Measurements from ENCODE around the gene OGFOD2.

The OGFOD2 gene

DNA sequence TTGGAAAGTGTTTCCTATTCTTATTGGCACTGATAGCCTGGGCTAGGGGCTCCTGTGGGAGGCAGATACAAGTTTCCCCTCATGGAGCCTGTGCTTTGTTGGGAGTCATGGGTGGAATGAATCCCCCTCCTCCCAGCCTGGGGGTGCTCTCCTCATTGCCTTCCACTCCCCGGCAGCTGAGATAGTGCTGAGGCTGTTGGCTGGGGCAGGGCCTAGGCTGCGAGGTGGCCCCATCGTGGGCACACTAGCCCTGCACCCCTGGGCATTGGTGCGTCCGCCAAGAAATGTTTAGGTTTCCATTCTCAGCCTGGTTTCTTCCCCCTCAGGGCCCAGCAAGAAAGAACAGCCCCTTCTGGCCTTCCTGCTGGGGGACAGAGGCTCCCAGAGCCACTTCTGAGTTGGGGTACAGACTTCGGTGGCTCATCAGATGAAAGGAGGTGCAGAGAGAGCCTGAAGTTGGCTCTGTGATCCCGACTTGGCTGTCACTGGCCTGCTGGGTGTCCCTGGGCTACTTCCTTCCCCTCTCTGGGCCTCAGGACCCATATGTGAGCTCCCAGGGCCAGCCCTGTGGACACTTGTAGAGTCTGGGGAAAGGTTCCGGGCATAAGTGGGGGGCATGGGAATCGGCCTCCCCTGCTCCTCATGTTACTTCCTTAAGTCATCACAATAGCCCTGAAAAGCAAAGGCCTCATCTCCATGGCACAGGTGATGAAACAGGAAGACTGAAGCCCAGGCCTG, 2.8 kb downstream of the OGFOD2 start:
- no peaks in the 10 kb centered on the region; the same call in 1 of the 2 replicates for H3K36me3 ChIP-seq (ENCODE audit: control insufficient read depth, insufficient read depth, low read length)
- WGBS (ENCODE audit: insufficient coverage, insufficient read length), result no CpG with 5 or more reads among the region's 9 CpGs
- no peak overlapping the region for H3K4me3 ChIP-seq (ENCODE audit: low read length)
- H3K27me3 ChIP-seq (ENCODE audit: control insufficient read depth, insufficient read depth, low read length), result no peaks in the 10 kb centered on the region
- no peak for DNase-seq (ENCODE audit: low read depth, low spot score)
- H3K4me1 ChIP-seq (ENCODE audit: control insufficient read depth, insufficient read depth, low read length), result peaks cover 1% of the 10 kb centered on the region; the same call in 1 of the 2 replicates
- H3K27ac ChIP-seq (ENCODE audit: low read length), result no peak overlapping the region
- no peaks in the 10 kb centered on the region for H3K9me3 ChIP-seq (ENCODE audit: control insufficient read depth, insufficient read depth, low read length)

DNA sequence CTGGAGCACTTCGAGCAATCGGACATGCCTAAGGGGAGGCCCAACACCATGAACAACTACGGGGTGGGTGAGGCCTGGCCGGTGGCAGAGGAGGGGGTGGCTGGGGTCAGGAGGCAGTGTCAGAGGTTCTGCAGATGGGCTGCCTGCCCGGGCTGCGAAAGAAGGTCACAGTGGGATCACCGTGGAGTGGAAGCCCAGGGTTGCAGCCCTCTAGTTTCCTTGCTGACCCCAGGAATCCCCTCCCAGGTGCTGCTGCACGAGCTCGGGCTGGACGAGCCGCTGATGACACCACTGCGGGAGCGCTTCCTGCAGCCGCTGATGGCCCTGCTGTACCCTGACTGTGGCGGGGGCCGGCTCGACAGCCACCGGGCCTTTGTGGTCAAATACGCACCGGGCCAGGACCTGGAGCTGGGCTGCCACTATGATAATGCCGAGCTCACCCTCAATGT, 3.5 kb downstream of the OGFOD2 start:
- no CpG with 5 or more reads among the region's 21 CpGs for WGBS (ENCODE audit: insufficient coverage, insufficient read length)
- Histone ChIP-seq H3K27ac (ENCODE audit: low read length) (no peak overlapping the region), H3K4me3 (ENCODE audit: low read length) (no peak overlapping the region), H3K4me1 (ENCODE audit: control insufficient read depth, insufficient read depth, low read length) (peaks cover 2% of the 10 kb centered on the region; the same call in 1 of the 2 replicates), H3K27me3 (ENCODE audit: control insufficient read depth, insufficient read depth, low read length) (no peaks in the 10 kb centered on the region), H3K9me3 (ENCODE audit: control insufficient read depth, insufficient read depth, low read length) (no peaks in the 10 kb centered on the region), H3K36me3 (ENCODE audit: control insufficient read depth, insufficient read depth, low read length) (peaks cover 5% of the 10 kb centered on the region)
- no peak for DNase-seq (ENCODE audit: low read depth, low spot score)

DNA sequence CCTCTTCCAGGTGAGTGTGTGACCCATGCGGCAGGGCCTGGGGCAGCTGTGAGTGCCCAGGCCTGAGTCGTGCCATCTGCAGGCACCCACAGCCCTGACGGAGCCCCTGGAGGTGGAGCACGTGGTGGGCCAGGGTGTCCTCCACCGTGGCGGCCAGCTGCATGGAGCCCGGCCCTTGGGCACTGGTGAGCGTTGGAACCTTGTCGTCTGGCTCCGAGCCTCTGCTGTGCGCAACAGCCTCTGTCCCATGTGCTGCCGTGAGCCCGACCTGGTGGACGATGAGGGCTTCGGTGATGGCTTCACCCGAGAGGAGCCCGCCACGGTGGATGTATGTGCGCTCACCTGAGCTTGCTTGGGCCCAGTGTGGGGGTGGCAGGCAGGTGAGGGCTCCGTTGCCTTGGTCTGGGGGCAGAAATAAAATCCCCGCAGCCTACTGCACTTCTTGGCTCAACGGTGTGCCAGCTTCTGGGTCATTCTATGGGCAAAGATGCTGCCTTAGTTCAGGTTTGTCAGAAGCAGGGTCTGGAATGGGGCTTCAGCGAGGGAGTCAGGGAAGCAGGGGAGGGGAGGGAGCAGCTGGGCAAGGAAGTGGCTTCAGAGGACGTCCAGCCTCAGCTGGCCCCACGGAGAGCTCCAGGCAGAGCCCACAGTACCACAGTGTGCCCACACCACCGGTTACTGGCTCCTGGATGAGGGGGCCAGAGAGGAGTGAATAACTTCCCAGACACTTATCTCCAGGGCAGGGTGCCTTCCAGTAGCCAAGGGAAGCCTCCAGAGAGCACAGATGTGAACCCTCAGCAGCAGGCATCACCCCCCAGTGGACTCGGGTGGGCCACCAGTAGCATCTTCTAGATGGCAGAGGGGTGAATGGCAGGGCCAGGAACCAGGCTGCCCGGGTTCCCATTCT, 4.2 kb downstream of the OGFOD2 start:
- no peak overlapping the region for H3K27ac ChIP-seq (ENCODE audit: low read length)
- no peak for DNase-seq (ENCODE audit: low read depth, low spot score)
- peaks cover 2% of the 10 kb centered on the region; the same call in 1 of the 2 replicates for H3K4me1 ChIP-seq (ENCODE audit: control insufficient read depth, insufficient read depth, low read length)
- H3K9me3 ChIP-seq (ENCODE audit: control insufficient read depth, insufficient read depth, low read length), result no peaks in the 10 kb centered on the region
- H3K36me3 ChIP-seq (ENCODE audit: control insufficient read depth, insufficient read depth, low read length), result peaks cover 5% of the 10 kb centered on the region
- peak overlapping the region; percentile 83; the same call in 1 of the 2 replicates for H3K4me3 ChIP-seq (ENCODE audit: low read length)
- H3K27me3 ChIP-seq (ENCODE audit: control insufficient read depth, insufficient read depth, low read length), result no peaks in the 10 kb centered on the region
- whole genome bisulfite sequencing (ENCODE audit: insufficient coverage, insufficient read length), result no CpG with 5 or more reads among the region's 28 CpGs

DNA sequence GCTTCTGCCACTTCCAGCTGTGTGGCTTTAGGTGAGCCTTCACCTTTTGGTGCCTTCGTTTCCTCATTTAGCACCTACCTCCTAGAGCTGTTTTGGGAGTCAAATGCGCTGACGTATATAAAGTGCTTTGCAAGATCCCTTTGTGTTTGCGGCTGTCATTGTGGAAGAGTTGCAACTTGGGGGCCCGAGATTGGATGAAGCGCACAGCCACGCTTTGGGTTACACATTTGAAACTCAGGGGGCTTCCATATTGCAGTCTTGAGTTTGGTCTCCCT, 4.8 kb downstream of the OGFOD2 start:
- H3K9me3 ChIP-seq (ENCODE audit: control insufficient read depth, insufficient read depth, low read length), result no peaks in the 10 kb centered on the region
- peaks cover 5% of the 10 kb centered on the region for H3K36me3 ChIP-seq (ENCODE audit: control insufficient read depth, insufficient read depth, low read length)
- peaks cover 2% of the 10 kb centered on the region; the same call in 1 of the 2 replicates for H3K4me1 ChIP-seq (ENCODE audit: control insufficient read depth, insufficient read depth, low read length)

DNA sequence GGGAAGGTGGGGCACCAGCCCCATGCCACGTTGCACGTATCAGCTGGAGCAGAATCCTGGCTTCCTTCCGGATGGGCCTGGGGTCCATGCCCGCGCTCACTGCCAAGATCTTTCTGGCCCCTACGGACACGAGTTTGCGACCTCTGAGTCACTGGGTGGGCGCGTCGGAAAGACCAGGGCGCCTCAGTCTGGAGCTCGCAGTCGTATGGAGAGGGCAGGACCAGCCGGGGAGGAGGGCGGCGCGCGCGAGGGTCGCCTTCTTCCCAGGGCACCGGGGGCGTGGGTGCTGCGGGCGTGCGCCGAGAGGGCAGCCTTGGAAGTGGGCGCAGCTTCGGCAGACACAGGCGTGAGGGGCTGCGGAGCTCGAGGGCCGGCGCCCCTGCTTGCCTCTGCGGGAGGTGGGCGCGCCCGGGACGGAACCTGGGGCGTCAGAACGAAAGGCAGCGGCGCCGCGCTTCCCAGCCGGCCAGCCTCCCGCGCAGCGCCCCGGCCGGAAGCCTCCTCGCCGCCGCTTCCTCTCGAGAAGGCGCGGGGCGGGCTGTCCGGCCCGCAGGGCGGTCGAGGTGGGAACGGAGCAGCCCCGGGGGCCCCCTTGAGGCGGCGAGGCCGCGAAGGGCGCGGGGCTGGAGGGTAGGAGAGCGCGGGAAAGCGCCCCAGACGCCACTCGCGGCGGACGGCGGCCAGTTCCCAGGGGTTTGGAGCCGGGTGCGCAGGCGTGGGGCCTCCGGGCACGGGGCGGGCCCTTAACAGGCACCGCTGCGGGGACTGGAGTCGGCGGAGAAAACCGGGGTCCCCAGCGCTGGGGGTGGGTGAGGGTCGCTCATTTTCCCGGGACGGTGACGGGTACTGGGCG, 5.4 kb downstream of the OGFOD2 start, which contains the start of gene ARL6IP4:
Gene ARL6IP4, plus strand, starts transcription at position 499 of the 853 bp plus-strand sequence. CDS start 459 bp downstream, outside the sequence.
- Histone ChIP-seq H3K9me3 (ENCODE audit: control insufficient read depth, insufficient read depth, low read length) (no peaks in the 10 kb centered on the region), H3K4me1 (ENCODE audit: control insufficient read depth, insufficient read depth, low read length) (peaks cover 2% of the 10 kb centered on the region; the same call in 1 of the 2 replicates), H3K36me3 (ENCODE audit: control insufficient read depth, insufficient read depth, low read length) (peaks cover 5% of the 10 kb centered on the region), H3K4me3 (ENCODE audit: low read length) (peak within 1 kb of the TSS; percentile 83), H3K27ac (ENCODE audit: low read length) (no peak within 1 kb of the TSS), H3K27me3 (ENCODE audit: control insufficient read depth, insufficient read depth, low read length) (no peaks in the 10 kb centered on the region)
- no peak for DNase-seq (ENCODE audit: low read depth, low spot score)
- no CpG with 5 or more reads among the region's 96 CpGs for WGBS (ENCODE audit: insufficient coverage, insufficient read length)

More for the DNA sequence above, 4.8 kb downstream of the OGFOD2 start:
- H3K4me3 ChIP-seq (ENCODE audit: low read length), result peak overlapping the region; percentile 83; the same call in 1 of the 2 replicates
- DNase-seq (ENCODE audit: low read depth, low spot score), result no peak
- H3K27me3 ChIP-seq (ENCODE audit: control insufficient read depth, insufficient read depth, low read length), result no peaks in the 10 kb centered on the region
- no CpG with 5 or more reads among the region's 7 CpGs for WGBS (ENCODE audit: insufficient coverage, insufficient read length)
- H3K27ac ChIP-seq (ENCODE audit: low read length), result no peak overlapping the region

DNA sequence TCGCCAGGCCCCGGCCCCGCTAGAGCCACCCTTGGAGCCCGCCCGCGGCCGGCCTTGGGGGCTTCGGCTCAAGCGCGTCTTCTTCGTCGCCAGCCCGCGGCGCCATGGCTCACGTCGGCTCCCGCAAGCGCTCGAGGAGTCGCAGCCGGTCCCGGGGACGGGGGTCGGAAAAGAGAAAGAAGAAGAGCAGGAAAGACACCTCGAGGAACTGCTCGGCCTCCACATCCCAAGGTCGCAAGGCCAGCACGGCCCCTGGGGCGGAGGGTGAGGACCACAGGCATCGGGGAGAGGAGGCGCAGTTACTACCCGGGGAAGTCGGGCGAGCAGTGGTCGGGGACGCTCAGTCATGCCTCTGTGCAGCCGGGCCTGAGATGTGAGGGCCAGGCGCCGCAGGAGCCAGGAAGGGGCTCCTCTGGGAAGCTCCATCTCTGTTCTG, 6.0 kb downstream of the OGFOD2 start:
- DNase-seq (ENCODE audit: low read depth, low spot score), result no peak
- no CpG with 5 or more reads among the region's 40 CpGs for WGBS (ENCODE audit: insufficient coverage, insufficient read length)

DNA sequence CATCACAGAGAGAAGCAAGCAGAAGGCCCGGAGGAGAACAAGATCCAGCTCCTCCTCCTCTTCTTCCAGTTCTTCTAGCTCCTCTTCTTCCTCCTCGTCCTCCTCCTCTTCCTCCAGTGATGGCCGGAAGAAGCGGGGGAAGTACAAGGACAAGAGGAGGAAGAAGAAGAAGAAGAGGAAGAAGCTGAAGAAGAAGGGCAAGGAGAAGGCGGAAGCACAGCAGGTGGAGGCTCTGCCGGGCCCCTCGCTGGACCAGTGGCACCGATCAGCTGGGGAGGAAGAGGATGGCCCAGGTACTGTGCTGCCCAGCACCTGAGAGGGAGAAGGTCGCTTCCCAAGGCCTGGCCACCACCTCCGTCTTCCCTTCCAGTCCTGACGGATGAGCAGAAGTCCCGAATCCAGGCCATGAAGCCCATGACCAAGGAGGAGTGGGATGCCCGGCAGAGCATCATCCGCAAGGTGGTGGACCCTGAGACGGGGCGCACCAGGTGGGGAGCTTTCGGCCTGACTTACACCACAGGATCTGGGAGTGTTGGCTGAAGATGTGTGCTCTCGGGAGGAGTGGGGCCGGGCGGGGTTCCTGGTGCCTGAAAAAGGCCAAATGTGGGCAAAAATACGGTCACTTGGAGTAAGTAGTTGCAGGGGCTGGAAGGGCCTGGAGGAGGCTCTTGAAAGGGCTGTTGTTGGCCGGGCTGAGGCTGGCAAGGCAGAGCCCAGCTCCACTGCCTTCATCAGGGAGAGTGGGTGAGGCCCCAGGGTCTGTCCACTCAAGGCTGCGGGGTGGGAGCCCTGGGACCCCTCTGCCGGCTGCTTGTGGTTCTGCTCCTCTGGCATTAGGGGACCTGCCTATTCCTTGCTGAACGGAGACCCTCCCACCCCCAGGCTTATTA, 6.8 kb downstream of the OGFOD2 start:
- Histone ChIP-seq H3K36me3 (ENCODE audit: control insufficient read depth, insufficient read depth, low read length) (peaks cover 7% of the 10 kb centered on the region), H3K4me3 (ENCODE audit: low read length) (peak overlapping the region; percentile 83; the same call in 1 of the 2 replicates), H3K9me3 (ENCODE audit: control insufficient read depth, insufficient read depth, low read length) (no peaks in the 10 kb centered on the region), H3K27me3 (ENCODE audit: control insufficient read depth, insufficient read depth, low read length) (no peaks in the 10 kb centered on the region), H3K4me1 (ENCODE audit: control insufficient read depth, insufficient read depth, low read length) (peaks cover 2% of the 10 kb centered on the region), H3K27ac (ENCODE audit: low read length) (no peak overlapping the region)
- no peak for DNase-seq (ENCODE audit: low read depth, low spot score)
- no CpG with 5 or more reads among the region's 25 CpGs for WGBS (ENCODE audit: insufficient coverage, insufficient read length)

More for the DNA sequence above, 6.0 kb downstream of the OGFOD2 start:
- Histone ChIP-seq H3K9me3 (ENCODE audit: control insufficient read depth, insufficient read depth, low read length) (no peaks in the 10 kb centered on the region), H3K4me3 (ENCODE audit: low read length) (peak overlapping the region; percentile 83), H3K27ac (ENCODE audit: low read length) (no peak overlapping the region), H3K36me3 (ENCODE audit: control insufficient read depth, insufficient read depth, low read length) (peaks cover 6% of the 10 kb centered on the region), H3K4me1 (ENCODE audit: control insufficient read depth, insufficient read depth, low read length) (peaks cover 2% of the 10 kb centered on the region; the same call in 1 of the 2 replicates), H3K27me3 (ENCODE audit: control insufficient read depth, insufficient read depth, low read length) (no peaks in the 10 kb centered on the region)

DNA sequence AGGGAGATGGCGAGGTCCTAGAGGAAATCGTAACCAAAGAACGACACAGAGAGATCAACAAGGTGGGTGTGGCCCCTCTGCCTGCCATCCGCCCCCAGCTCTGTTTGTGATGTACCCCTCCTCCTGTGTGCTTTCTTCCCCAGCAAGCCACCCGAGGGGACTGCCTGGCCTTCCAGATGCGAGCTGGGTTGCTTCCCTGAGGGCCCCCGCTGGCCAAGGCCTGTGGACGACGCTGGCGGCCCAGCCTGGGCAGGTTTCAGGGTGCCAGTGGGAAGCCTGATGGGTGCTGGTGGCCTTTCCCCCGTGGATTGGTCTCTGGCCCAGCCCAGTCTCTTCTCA, 7.4 kb downstream of the OGFOD2 start:
- DNase-seq (ENCODE audit: low read depth, low spot score), result no peak
- Histone ChIP-seq H3K27me3 (ENCODE audit: control insufficient read depth, insufficient read depth, low read length) (no peaks in the 10 kb centered on the region), H3K4me1 (ENCODE audit: control insufficient read depth, insufficient read depth, low read length) (peaks cover 2% of the 10 kb centered on the region), H3K4me3 (ENCODE audit: low read length) (no peak overlapping the region), H3K27ac (ENCODE audit: low read length) (no peak overlapping the region), H3K9me3 (ENCODE audit: control insufficient read depth, insufficient read depth, low read length) (no peaks in the 10 kb centered on the region), H3K36me3 (ENCODE audit: control insufficient read depth, insufficient read depth, low read length) (peaks cover 7% of the 10 kb centered on the region)
- WGBS (ENCODE audit: insufficient coverage, insufficient read length), result no CpG with 5 or more reads among the region's 11 CpGs

DNA sequence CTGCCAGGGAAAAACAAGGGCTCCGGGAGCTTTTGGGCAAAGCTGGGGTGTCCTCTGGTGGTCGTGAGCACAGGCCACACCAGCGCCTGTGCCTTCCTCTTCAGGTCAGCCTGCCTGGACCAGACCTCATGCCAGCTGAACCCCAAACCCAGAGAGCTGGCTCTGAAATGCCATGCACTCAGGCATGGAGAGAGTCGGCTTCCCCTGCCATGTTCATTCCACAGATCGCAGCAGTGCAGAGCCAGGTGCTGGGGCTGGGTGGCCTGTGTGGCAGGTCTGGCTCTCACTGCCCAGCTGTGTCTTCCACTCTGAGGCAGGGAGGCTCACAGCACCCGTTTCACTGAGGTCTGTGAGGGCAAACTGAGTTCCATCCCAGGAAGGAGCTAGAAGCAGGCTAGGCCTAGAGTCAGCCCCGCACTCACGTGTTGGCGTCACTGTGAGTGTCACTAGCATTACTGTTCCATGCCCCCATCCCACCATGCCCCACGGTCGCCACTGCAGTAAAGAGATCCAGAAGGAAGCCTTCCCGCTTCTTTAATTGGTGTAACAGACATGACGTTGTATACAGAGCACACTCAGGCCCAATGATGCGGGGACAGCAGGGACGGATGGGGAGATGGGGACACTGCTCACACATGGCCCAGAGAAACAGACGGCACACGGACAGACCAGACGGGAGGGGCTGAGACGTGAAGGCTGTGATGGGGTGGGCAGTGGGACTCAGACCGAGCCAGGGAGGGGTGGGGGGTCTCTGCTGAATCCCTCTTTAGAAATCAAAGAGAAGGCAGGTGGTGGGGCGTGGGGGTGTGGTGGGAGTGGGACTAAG, 8.1 kb downstream of the OGFOD2 start:
- no peak for DNase-seq (ENCODE audit: low read depth, low spot score)
- H3K27ac ChIP-seq (ENCODE audit: low read length), result no peak overlapping the region
- H3K9me3 ChIP-seq (ENCODE audit: control insufficient read depth, insufficient read depth, low read length), result no peaks in the 10 kb centered on the region
- H3K4me3 ChIP-seq (ENCODE audit: low read length), result no peak overlapping the region
- WGBS (ENCODE audit: insufficient coverage, insufficient read length), result no CpG with 5 or more reads among the region's 21 CpGs
- H3K36me3 ChIP-seq (ENCODE audit: control insufficient read depth, insufficient read depth, low read length), result peaks cover 7% of the 10 kb centered on the region
- peaks cover 2% of the 10 kb centered on the region for H3K4me1 ChIP-seq (ENCODE audit: control insufficient read depth, insufficient read depth, low read length)
- no peaks in the 10 kb centered on the region for H3K27me3 ChIP-seq (ENCODE audit: control insufficient read depth, insufficient read depth, low read length)
